GM18873 (cell line): ENCODE results near the gene FRRS1L.

Source experiments
- ATAC-seq: cut with Tn5 transposase; IDR thresholded peaks from one replicate; pipeline ENCODE4 v1.9.1; 2021; ENCODE audit warnings: mild to moderate bottlenecking, moderate library complexity, moderate number of reproducible peaks; ENCODE audit not compliant: unreplicated experiment, low FRiP score

The FRRS1L gene

DNA sequence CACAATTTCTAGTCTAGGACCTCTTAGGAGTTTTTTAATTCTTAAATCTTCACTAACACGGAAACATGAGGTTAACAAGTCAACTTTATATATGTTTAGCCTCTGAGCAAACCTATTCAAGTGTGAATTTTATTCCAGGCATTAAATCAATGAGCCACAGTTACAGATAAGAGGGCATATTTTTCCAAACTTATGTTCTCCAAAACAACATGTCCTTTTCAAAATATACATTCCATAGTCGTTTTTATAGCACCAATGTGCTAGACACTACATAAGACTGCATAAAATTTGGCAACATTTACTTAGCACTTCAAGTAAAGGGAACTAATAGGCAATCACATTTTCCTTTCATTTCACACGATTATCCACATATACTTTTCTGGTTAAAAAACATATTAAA is 53.8 kb downstream of the FRRS1L start:
- ATAC-seq = no peak

DNA sequence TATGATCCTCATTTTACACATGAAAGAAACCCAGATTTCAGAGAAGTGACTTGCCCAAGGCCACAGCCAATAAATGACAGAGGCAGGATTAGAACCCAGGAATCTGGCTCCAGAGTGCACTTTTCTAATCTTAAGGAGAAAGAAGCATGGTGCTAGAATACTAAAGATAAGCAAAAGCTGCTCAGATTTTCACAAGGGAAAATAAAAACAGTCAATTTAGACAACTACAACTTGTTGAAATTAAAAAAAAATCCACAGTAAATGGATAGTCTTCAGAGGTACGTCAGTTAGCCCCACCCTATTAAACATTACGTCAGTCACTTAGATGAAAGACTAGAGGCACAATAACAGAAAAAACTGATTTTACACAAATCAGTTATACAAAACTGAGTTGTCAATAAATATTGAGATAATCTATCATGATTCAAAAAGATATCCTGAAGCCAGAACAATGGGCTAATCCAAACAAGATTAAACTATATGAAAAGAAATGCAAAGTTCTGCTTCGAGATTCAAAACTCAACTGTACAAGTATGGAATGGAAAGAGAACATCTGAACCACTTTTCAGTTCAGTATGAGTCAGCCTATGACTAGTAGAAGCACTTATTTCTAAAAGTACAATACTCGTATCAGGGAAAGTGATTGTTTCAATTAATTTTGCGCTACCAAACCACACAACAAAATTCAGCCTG is 56.6 kb downstream of the FRRS1L start:
- ATAC-seq = peak; percentile 73

DNA sequence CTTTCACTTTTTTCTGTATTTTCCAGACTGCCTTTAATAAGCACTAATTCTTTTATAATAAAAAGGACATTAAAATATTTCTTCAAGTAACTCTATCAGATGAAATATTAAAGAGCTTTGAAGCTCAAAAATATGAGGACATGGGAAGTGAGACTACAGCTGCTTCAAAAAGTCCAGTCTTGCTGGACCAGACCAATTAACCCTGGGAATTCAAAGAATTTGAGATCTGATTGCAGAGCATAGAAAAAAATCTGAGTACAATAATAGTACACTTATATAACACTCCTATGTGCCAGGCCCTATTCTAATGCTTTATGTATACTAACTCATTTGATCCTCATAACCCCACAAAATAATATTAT is 57.1 kb downstream of the FRRS1L start:
- ATAC-seq = no peak

DNA sequence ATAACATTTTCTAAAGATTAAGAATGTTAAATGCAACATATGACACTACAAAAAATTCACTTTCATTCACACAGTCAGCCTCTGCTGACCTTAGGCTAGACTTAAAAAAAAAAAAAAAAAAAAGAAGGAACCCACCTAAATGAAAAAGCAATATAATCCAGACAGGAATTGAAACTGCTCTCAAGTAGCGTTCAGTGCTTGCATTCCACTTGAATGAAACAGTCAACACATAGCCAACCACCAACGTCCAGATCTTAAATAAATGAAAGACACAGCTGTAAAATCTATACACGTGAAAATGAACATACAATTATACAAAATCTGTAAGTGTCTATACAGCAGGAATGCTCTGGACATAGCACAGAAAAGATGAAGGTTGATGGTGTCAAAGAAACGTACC is 58.7 kb downstream of the FRRS1L start:
- ATAC-seq = no peak

DNA sequence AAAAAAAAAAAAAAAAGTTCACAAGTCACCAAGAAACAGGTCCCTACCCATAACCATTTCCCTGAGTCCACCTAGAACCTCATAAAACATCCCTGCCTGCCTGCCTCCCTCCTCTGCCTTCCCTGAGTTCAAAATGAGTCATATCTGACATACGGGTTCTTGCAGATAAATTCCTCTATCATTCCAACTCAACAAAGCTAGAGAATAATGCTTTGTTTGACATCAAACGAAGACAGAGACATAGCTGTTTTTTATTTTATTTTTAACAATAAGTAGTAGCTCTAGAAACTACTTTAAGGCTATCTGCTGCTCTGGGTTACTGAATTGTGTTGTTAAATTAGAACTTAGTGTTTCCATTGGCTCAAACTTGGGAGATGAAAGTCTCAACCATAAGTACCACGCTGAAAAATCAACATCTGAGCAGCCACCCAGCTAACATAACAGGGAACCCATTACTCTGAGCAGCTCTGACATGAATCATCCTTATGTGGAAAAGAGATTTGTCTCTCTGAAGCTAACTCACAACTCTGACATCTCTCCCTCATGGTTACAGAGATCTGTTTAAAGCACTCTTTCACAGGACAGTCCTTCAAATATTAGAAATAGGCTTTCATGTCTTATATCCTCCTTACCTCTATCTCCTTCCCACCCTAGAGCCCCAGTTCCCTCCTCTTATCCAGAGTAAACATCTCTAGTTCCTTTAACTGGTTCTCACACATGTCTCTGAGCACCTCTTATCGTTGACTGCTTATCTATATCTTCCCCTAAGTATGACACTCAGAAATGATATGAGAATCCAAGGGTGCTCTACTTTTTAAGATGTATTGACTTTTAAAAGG is 59.4 kb downstream of the FRRS1L start:
- ATAC-seq = no peak

DNA sequence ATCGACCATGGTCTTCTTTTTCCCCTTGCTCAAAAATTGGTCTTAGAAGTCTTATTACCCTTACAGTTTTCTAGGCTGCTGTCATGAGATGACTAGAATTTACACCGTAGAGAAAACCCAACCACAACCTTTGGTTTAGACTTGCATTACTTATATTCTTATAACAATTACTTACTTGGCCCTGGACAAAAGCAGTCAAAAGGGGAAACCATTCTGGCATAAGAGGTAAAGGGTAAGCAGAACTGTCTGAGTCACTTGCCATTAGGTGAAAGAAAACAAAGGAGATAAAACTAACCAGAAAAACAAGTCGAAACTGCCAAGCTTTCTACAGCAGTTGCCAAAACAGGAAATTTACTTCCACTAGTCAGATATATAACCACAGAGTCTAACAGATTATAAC is 65.2 kb downstream of the FRRS1L start:
- peak; percentile 80 for ATAC-seq

DNA sequence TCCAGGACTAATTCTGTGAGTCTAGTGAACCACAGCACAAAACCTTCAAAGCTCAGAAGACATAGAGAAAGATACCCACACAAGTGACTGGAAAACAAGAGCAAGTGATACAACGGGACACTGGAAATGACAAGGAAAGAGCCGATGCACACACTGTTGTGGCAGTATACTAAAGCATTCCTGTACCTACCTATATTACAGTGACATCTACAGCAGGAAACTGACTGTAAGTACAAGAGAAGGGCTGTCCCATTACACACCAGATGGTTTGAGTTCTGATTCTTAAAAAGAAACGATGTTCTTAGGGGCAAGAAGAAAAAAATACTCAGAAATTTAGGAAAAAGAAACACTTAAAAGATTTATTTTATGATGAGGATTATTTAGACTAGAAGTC is 65.8 kb downstream of the FRRS1L start:
- no peak for ATAC-seq

DNA sequence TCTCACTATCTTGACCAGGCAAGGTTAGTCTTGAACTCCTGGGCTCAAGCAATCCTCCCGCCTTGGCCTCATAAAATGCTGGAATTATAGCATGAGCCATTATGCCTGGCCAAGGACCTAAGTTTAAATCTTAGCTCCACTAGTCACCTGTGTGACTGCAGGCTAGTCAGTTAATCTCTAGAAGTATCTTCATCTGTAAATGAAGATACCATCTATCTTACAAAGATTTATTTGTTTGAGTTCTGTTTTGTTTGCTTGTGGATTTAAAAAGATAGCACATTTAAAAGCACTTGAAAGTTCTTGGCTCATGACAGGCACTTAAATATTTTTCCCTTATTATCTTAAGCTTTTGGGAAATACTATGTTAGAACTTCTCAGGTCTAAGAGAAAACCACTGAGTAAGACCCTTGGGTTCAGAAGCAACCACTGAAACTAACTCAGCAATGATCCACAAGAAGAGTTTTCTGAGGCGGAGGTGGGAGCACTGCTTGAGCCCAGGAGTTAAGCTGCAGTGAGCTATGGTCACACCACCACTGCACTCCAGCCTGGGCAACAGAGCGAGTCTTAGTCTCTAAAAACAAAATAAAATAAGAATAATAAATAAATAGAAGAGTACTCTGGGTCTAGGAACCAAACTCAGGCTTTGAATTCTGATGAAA is 66.4 kb downstream of the FRRS1L start:
- ATAC-seq = no peak

DNA sequence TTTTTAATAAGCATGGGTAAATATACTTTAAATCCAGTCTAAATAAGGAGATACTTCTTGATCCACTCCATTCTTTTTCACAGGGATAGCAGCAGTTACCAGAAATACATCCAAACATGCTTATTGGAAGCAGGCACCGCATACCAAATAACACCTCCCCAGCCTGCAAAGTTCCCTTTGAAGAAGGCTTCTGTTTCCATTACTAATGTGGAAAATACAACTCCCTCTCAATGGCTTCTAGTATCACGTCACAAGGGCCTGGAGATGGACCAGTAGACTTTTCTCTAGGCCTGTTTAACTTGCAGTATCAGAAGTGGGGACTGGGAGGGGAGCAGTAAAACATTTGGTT is 68.1 kb downstream of the FRRS1L start:
- ATAC-seq = no peak

DNA sequence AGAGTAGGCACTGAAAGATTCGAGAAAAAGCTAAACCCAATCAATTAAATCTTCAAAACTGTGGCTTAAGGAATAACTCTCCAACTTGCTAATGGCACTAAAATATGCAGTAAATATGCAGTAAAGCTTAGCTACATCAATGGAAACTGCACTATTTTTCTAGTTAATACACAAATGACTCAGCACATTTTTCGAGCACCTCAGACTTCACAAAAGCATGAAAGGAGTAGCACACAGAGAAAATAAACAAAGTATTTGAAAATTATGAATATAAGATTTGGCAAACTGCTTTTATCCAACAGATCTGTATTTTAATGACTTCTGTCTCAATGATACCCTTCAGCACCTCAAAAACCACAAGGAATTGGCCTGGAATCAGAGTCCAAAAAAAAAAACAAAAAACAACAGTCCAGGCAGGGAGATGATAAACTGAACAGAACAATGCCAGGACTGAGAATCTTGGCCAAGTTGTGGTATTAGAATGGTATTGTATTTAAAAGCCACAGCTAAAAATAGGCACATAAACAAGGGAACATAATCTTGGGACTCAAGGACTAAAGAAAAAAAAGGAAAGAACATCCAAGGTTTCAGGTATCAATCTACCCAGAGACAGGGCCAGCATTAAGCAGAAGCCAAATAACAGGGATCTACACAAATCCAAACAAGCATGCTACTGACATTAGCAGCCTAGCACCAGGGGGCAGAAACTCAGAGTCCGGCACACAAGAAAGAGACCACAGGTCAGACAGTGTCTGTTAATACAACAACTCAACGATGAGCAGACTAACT is 68.7 kb downstream of the FRRS1L start:
- ATAC-seq = peak; percentile 36

DNA sequence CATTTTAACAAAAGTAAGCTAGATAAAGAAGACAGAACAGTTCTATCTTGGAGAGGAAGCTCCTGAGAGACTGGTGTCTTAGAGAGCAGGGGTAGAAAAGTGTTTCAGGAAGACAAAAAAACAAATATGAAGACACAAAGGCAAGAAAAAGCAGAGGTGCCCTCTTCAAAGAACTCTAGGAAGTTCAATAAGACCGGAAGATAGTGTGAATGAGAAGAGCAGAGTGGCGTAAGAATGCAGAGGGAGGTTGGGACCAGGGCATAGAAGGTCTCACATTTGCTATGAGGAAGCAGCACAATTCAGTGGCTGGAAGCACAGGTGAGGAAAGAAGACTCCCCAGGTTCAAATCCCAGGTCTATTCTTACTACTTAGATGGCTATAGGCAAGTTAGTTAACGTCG is 69.9 kb downstream of the FRRS1L start:
- no peak for ATAC-seq

DNA sequence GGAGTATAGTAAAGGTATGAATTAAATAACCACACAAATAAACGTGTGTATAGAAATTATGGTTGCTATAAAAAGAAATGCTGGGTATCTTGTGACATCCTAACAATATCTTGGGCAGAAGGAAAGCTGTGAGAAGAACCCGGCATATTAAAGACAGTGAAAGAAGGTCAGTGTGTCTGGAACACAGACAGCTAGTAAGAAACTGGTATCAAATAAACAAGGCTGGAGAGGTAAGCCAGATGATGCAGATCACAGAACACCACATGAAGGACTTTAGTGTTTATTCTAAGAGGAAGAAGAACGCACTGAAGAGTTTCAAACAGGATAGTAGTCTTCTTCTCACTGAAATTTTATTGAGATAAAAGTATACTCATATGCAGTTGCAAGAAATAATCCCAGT is 71.7 kb downstream of the FRRS1L start:
- ATAC-seq = no peak

DNA sequence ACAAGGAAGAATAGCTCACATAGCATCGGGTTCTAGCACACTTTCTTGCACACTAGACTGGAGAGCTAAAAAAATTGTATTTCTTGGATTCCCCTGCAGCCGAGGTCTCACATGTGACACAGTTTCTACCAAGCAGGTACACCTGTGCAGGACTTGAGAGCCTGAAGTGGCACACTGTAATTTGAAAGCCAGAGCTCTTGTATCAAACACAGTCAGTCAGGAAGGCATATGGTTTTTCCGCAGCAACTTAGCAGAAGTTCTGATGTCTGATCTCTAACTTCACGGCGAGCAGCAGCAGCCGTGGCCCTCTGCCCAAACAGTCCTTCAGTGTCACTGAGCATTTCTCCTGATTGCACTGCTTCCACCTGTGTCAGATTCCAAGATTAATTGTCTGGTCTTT is 72.8 kb downstream of the FRRS1L start:
- no peak for ATAC-seq

DNA sequence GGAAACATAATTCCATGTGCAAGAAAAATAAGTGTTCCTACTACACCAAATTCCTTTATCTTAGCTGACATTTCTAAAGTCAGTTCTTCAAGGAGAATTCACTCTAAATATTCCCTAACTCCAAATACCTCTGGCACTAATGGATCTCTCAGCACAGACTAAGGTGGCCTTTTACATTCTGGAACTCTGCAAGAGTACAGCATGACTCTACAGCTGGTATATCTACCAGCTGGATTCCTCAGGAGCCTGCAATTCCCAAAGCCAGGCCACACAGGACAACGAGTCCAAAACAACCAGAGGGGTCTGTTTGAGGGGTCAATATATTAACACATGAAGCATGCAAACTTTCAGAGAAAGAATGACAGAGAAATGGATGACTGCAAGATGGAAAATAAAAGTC is 74.5 kb downstream of the FRRS1L start:
- no peak for ATAC-seq

DNA sequence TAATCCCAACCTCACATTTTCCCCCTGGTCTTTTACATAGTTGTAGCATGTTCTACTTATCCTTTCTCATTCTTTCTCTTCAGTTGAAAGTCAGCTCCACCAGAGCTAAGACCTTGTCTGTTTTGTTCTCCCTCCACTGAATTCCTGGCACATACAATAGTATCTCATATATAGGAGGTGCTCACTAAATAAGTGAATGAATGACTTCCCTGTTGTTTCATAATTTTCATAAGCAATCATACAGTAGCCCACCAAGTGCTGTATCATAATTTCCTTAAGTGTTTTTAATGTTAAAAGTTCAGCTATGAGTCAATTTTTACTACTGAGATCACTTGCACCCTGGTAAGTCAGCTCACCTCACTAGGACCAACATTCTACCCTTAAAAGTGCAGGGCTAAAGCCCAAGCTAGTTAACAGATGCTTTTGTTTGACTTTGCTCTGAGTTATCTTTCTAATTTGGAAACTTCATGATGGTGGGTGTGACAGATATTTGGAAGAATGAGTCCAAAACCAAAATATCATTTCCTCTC is 74.9 kb downstream of the FRRS1L start:
- ATAC-seq = no peak

DNA sequence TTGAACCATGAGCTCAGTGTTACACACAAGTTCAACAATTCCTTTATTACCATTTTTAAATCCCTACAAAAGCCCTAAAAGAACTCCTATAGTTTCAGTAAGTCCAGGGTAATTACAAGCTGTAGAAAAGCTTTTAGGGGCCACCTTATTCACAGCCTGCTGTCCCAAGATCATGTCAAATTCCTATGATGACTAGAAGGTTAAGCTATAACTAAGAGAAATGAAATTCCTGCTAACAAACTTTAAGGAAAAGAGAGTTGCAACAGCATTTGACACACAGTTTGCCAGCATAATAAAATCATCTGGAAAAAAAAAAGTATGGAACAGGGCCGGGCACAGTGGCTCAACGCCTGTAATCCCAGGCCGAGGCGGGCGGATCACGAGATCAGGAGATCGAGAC is 78.8 kb downstream of the FRRS1L start:
- no peak for ATAC-seq

DNA sequence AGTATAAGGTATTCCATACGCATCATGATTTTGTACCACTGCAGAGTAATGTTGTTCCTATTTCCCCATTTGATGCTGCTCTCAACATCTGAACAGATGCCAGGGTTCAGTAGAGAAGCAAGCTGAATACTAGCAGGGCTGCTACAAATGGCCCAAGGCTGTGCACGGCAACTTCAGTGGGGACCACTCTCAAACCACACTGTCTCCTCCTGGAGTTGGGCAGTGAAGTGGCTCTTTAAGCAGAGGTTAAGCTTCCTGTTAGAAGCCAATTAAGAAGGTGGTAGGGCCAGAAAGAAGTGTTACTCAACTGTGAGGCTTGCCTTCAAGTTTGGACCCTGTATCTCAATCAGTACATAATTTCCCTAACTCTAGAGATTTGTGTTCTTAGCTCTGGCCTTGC is 79.3 kb downstream of the FRRS1L start:
- no peak for ATAC-seq

DNA sequence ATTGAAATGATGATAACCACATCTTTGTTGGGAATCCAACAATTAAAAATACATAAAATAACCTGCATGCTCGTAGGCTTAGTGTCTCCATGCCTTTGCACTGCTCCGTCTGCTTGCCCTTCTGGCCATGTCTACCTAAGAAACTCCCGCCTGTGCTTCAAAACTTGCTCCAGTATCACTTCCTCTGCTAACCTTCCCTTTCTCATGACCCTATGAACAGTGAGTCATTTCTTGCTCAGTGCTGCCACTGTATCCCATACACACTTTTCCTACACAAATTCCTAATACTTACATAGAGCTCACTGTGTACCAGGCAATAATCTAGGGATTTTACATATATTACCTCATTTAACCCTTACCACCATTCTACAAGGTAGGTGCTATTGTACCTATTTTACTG is 80.8 kb downstream of the FRRS1L start:
- peak; percentile 74 for ATAC-seq

DNA sequence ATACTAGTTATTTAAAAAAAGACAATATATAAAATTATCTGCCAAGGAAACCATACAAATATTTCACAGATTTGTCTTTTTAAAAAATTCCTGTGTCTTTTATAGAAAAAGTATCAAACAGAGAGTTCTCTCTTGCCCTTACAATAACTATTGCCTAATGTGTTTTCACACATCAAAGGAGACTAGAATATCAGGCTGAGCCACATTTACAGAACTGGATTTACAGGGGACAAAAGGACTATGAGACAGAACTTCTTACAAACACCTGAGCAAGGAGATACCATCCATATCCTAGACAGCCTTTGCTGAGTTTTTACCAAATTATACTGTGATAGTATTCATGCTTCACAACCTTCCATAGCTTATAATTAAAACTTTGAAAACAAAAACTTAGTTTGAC is 81.5 kb downstream of the FRRS1L start:
- ATAC-seq = no peak

DNA sequence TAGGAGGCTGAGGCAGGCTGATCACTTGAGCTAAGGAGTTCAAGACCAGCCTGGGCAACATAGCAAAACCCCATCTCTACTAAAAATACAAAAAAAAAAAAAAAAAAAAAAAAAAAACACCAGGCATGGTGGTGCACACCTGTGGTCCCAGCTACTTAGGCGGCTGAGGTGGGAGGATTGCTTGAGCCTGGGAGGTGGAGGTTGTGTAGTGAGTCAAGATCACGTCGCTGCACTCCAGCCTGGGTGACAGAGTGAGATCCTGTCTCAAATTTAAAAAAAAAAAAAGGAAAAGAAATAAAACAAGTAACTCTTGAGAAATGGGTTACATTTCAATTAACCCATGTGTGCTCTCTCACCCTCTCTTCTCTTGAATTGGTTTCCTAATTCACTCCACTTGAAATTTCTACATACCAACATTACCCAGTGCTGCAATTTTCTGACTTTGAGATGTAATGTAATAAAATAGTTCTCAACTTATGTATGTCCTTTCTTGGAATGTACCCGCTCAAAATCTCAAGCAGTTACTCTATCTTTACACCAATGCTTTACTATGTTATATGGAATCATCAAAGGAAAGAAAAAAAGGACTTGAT is 83.1 kb downstream of the FRRS1L start:
- ATAC-seq = no peak
